GM21515 (cell line): ENCODE results near the gene AGPAT4.

ENCODE experiments used
- ATAC-seq: cut with Tn5 transposase; IDR thresholded peaks from one replicate; pipeline ENCODE4 v1.9.1; 2021; ENCODE audit not compliant: unreplicated experiment

The AGPAT4 gene

DNA sequence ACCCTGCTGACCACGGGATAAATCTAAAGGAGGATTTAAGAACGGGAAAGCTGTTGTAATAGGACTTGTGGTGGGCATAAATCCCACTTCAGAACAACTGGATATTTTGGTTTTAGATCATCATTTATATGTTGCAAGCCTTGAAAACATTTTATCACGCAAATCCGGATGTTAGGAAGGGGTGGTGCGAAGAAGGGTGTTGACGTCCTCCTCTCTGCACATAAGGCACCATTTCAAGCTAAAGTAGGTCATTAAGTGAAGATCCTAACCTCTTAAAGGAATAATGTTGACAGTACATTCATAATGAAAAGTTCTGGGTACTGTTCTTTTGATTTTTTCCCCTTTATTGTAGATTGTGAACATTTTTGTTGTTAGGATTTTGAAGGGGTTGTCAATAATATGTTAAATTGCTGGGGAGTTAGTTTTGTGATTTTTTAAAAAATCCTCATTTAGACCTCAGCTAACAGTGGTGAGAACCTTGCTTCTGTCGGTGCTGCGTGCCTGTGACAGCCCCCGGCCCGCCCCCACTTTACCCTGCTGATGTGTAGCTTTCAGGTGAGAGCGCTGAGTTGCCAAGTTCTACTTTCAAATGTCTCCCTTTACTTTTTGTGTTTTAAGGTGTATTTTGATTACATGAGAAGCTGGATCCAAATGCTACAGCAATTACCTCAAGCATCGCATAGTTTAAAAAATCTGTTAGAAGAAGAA is 193.4 kb downstream of the AGPAT4 start:
- no peak for ATAC-seq
